Kidney (tissue), 14 donors: ENCODE data around the gene BCL10. TPM values are rescaled to one million over a fixed set of nuclear protein-coding genes. Genes with fewer than 3 reads are reported as not detected.

Experiments
- DNase-seq, 5 donors: peaks; one replicate each; pipeline ENCODE4 v3.0.0-alpha.2; 2013 to 2020
- FAIRE-seq: peaks from 2 replicates; lab custom pipeline; 2012; peaks lifted over from hg19 to GRCh38; lab: Jason Lieb, UNC
- H3K27ac ChIP-seq, 2 donors: one replicate each; pipeline ENCODE4 v1.7.0; 2013; ENCODE audit warnings: low read depth in 2 of 2, low read length in 2 of 2, inconsistent platforms in 1 of 2
- H3K27me3 ChIP-seq: one replicate; pipeline ENCODE4 v1.7.1; 2013; ENCODE audit warnings: low read length, inconsistent platforms; ENCODE audit not compliant: control insufficient read depth, insufficient read depth
- H3K36me3 ChIP-seq, 3 donors: one replicate each; pipeline versions ENCODE4 v1.7.0 to v1.7.1; 2013; ENCODE audit warnings: low read length in 3 of 3, control low read depth in 1 of 3, inconsistent platforms in 1 of 3; ENCODE audit not compliant: insufficient read depth in 3 of 3, control insufficient read depth in 2 of 3
- H3K4me1 ChIP-seq, 3 donors: one replicate each; pipeline versions ENCODE4 v1.7.0 to v1.7.1; 2013; ENCODE audit warnings: low read length in 3 of 3, inconsistent platforms in 1 of 3, low read depth in 1 of 3; ENCODE audit not compliant: control insufficient read depth in 2 of 3, insufficient read depth in 2 of 3
- H3K4me3 ChIP-seq, 3 donors: one replicate each; pipeline versions ENCODE4 v1.7.0 to v1.8.1; 2013; ENCODE audit warnings: low read length in 3 of 3, control low read depth in 1 of 3, inconsistent platforms in 1 of 3
- H3K9ac ChIP-seq, 3 donors: one replicate each; pipeline versions ENCODE4 v1.7.0 to v1.7.1; 2013; ENCODE audit warnings: low read length in 3 of 3, control low read depth in 1 of 3, inconsistent platforms in 1 of 3
- H3K9me3 ChIP-seq, 3 donors: one replicate each; pipeline versions ENCODE4 v1.7.0 to v1.7.1; 2013; ENCODE audit warnings: low read length in 3 of 3, control low read depth in 1 of 3, inconsistent platforms in 1 of 3; ENCODE audit not compliant: control insufficient read depth in 2 of 3, insufficient read depth in 1 of 3
- intact Hi-C: fragments of 100-400 bp; cut with DNase I; formaldehyde crosslinking; loops from one replicate; pipeline ENCODE4 v1.11.1; 2022
- polyA plus RNA-seq: library from polyadenylated mRNA; stranded (reverse); fragments of 350-450 nt; fragmentation: Illumina TruSeq; extraction: RNeasy Lipid Tissue Mini Kit (QIAGEN cat#74804); gene quantifications from one replicate; pipeline ENCODE4 v1.2.3, GENCODE V29; 2014; ENCODE audit warnings: low read depth, low replicate concordance; ENCODE audit not compliant: insufficient read depth
- total RNA-seq: library from RNA; stranded (reverse); fragmentation: NEBNext Ultra II Directional; extraction: Animal tissue kit (Norgen Biotek cat#: 25700); gene quantifications from one replicate; pipeline ENCODE4 v1.2.1, GENCODE V29; 2021
- TF ChIP-seq, protein P1 (sequence below): IDR thresholded peaks from 3 replicates; pipeline ENCODE4 v1.5.1; 2012; ENCODE audit warnings: mild to moderate bottlenecking, moderate library complexity, borderline replicate concordance; ENCODE audit not compliant: insufficient read depth; ENCODE audit errors: extremely low read depth
- donor health status: control.
- donor health status: control.
- donor health status: control.
- donor health status: control.
- donor health status: control.
- donor health status: DM: yes; HTN: yes; CAD: no.
- donor health status: Normal renal cell carcinoma (clear cell type).

Gene BCL10
- total and polyA plus RNA-seq, 2 donors from 2014 or later = 7.8 to 27.1 TPM

GRCh38 chr1:85316321-85316720, 39.9 kb upstream of the BCL10 start:
- Histone ChIP-seq H3K4me3 (no peak overlapping the region), H3K36me3 (peaks cover 0 to 5% (median 5%) of the 10 kb centered on the region in 3 donors), H3K4me1 (peaks cover 0 to 10% (median 6%) of the 10 kb centered on the region in 3 donors), H3K9ac (no peak overlapping the region), H3K9me3 (no peaks in the 10 kb centered on the region), H3K27me3 (no peaks in the 10 kb centered on the region), H3K27ac (no peak overlapping the region)
- DNase-seq (no peak), FAIRE-seq (no peak)
- TF ChIP-seq, protein P1, sequence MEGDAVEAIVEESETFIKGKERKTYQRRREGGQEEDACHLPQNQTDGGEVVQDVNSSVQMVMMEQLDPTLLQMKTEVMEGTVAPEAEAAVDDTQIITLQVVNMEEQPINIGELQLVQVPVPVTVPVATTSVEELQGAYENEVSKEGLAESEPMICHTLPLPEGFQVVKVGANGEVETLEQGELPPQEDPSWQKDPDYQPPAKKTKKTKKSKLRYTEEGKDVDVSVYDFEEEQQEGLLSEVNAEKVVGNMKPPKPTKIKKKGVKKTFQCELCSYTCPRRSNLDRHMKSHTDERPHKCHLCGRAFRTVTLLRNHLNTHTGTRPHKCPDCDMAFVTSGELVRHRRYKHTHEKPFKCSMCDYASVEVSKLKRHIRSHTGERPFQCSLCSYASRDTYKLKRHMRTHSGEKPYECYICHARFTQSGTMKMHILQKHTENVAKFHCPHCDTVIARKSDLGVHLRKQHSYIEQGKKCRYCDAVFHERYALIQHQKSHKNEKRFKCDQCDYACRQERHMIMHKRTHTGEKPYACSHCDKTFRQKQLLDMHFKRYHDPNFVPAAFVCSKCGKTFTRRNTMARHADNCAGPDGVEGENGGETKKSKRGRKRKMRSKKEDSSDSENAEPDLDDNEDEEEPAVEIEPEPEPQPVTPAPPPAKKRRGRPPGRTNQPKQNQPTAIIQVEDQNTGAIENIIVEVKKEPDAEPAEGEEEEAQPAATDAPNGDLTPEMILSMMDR = no peak
- intact Hi-C loops = no loop called here

DNA sequence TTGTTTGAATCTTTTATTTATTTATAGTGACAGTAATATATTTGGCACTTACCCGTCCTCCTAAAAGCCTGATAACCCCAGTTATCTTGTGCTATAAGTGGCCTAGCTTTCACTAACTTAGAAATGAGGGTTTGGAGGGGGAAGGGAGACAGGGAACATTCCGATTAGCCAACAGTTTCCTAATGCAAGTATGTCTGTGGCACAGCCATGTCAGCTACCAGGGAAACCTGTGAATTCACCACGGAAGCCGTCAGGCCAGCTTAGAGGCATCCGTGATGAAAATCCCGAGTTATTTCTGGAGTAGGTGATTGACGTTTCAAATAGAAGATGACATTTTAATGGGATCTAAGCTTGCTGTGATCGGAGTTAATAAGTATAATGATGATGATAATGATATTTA, 39.4 kb upstream of the BCL10 start:
- H3K27me3 ChIP-seq = no peaks in the 10 kb centered on the region
- no peak overlapping the region for H3K9ac ChIP-seq
- intact Hi-C loops = no loop called here
- H3K36me3 ChIP-seq = peaks cover 0 to 5% (median 5%) of the 10 kb centered on the region in 3 donors
- TF ChIP-seq, protein P1 = no peak
- FAIRE-seq = no peak
- peaks cover 0 to 10% (median 6%) of the 10 kb centered on the region in 3 donors for H3K4me1 ChIP-seq
- H3K4me3 ChIP-seq = no peak overlapping the region
- DNase-seq = no peak
- H3K9me3 ChIP-seq = no peaks in the 10 kb centered on the region
- no peak overlapping the region for H3K27ac ChIP-seq

- DNase-seq (no peak), FAIRE-seq (no peak)
- intact Hi-C loops = no loop called here
- Histone ChIP-seq H3K9me3 (no peaks in the 10 kb centered on the region), H3K4me1 (peaks cover 0 to 10% (median 6%) of the 10 kb centered on the region in 3 donors), H3K27ac (peak overlapping the region; percentile 44 to 56), H3K36me3 (peaks cover 0 to 3% (median under 1%) of the 10 kb centered on the region in 3 donors), H3K9ac (no peak overlapping the region), H3K27me3 (no peaks in the 10 kb centered on the region), H3K4me3 (no peak overlapping the region)
- TF ChIP-seq, protein P1 = no peak
Measured at GRCh38 chr1:85314726-85315125, 38.3 kb upstream of the BCL10 start.
